K562 (cell line): ENCODE data around the gene COX4I2. TPM values are rescaled to one million over a fixed set of nuclear protein-coding genes. Genes with fewer than 3 reads are reported as not detected.

Source experiments
- ADNP ChIP-seq: fragments of 200-800 bp; sonication (Bioruptor generic); IDR thresholded peaks from 2 replicates; pipeline ENCODE4 v1.6.1; 2016; ENCODE audit warnings: missing genetic modification characterization, missing compliant biosample characterization
- CBFA2T3 ChIP-seq: fragments of 450-650 bp; IDR thresholded peaks from 2 replicates; pipeline ENCODE4 v1.6.1; 2017
- CSDE1 ChIP-seq, 2 experiments: fragments of 450-650 bp; IDR thresholded peaks; 2 replicates each; pipeline ENCODE4 v1.6.1; 2016; ENCODE audit warnings: mild to moderate bottlenecking in 1 of 2
- EGR1 ChIP-seq: fragments of 450-650 bp; conservative IDR thresholded peaks from 2 replicates; pipeline ENCODE4 v1.6.1; 2017; ENCODE audit warnings: mild to moderate bottlenecking
- EP300 ChIP-seq: IDR thresholded peaks from 2 replicates; pipeline ENCODE4 v1.6.1; 2012; ENCODE audit warnings: low read length, improper control_type of control experiment
- KAT7 ChIP-seq: sonication (generic); formaldehyde crosslinking; IDR thresholded peaks from 2 replicates; pipeline ENCODE4 v1.8.0; 2022; ENCODE audit warnings: missing genetic modification reagents, mild to moderate bottlenecking, borderline replicate concordance
- MCM5 ChIP-seq: fragments of 450-650 bp; IDR thresholded peaks from 2 replicates; pipeline ENCODE4 v1.6.1; 2016; ENCODE audit warnings: low read depth
- TBL1XR1 ChIP-seq, 2 experiments: IDR thresholded peaks; 2 replicates each; pipeline ENCODE4 v1.6.1; 2012; ENCODE audit warnings: improper control_type of control experiment in 2 of 2, low read length in 2 of 2, mild to moderate bottlenecking in 1 of 2
- TCF7 ChIP-seq: sonication (generic); IDR thresholded peaks from 2 replicates; pipeline ENCODE4 v1.6.1; 2016; ENCODE audit warnings: antibody characterized with exemption, borderline replicate concordance
- ZNF76 ChIP-seq: fragments of 250-450 bp; sonication (Bioruptor Pico); IDR thresholded peaks from 2 replicates; pipeline ENCODE4 v1.4.0; 2020; ENCODE audit warnings: mild to moderate bottlenecking, moderate library complexity, borderline replicate concordance
- polyA plus RNA-seq, 8 experiments: library from polyadenylated mRNA; depleted of rRNA in 4 of 8; stranded (reverse) in 5 of 8; unstranded in 3 of 8; fragments of >200 nt; fragmentation: Nextera tagmentation in 2 of 8; fragmentation: Illumina TruSeq in 1 of 8; extraction: Ambion mirVana in 2 of 8; extraction: Trizol in 1 of 8; gene quantifications; 2 replicates each; pipeline versions ENCODE4 v1.2.1 to v1.2.3, GENCODE V29; 2011 to 2014; ENCODE audit warnings: inconsistent platforms in 1 of 8, missing spikeins in 1 of 8
- total RNA-seq, 7 experiments: library from RNA; depleted of rRNA in 6 of 7; stranded (reverse); fragments of >200 nt in 6 of 7; fragmentation: Illumina TruSeq in 2 of 7; extraction: Trizol in 2 of 7; gene quantifications; 2 replicates each; pipeline versions ENCODE4 v1.2.1 to v1.2.3, GENCODE V29; 2011 to 2021; ENCODE audit warnings: low replicate concordance in 1 of 7
- TF ChIP-seq, protein P1 (sequence below): fragments of 250-450 bp; sonication (Bioruptor Pico); IDR thresholded peaks from 2 replicates; pipeline ENCODE4 v1.4.0; 2020; ENCODE audit warnings: mild to moderate bottlenecking
- TF ChIP-seq, protein P2 (sequence below), 2 experiments: fragments of 450-650 bp; conservative IDR thresholded peaks; 2 replicates each; pipeline ENCODE4 v1.6.1; 2017; ENCODE audit warnings: mild to moderate bottlenecking in 2 of 2, moderate library complexity in 2 of 2
- TF ChIP-seq, protein P3 (sequence below): sonication (generic); formaldehyde crosslinking; IDR thresholded peaks from 2 replicates; pipeline ENCODE4 v1.8.1; 2023; ENCODE audit warnings: missing genetic modification reagents, mild to moderate bottlenecking, borderline replicate concordance
- TF ChIP-seq, protein P4 (sequence below): fragments of 250-450 bp; sonication (Bioruptor Pico); IDR thresholded peaks from 2 replicates; pipeline ENCODE4 v1.5.1; 2021; ENCODE audit warnings: mild to moderate bottlenecking

Gene COX4I2
- total and polyA plus RNA-seq, 9 of the 15 experiments (the other 6 are each of a cell fraction or from before 2014, with no cell fraction given): not detected

DNA sequence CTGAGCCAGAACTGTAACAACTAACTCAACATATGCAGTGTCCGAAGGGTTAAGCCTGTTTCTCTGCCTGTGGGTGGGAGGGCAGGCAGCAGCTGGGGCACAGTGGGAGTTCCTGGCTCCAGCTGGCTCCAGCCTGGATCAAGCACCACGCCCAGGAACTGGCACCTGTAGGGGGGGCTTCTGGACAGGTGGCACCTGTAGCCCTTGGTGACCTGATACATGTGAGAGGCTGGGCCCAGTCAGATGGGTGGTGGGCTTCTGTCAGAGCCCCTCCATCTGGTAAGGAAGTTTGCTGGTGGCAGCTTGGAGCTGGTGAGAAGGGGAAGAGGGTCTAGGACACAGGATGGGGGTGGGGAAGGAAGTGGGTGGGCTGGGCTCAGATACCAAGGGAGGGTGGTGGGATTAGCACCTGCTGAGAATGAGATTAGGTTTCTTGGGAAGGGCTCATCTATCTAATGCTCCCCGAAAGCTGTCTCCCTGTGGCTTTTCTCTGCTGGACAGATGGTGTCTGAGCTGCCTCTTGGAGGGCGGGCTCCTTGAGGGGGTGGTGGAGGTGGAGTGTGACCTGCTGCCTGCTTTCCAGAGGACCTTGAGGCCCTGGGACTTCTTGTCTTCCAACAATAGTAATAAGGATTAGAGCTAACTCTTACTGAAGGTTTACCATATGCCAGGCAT is 56.4 kb downstream of the COX4I2 start (continued):
- TF ChIP-seq, protein P1, sequence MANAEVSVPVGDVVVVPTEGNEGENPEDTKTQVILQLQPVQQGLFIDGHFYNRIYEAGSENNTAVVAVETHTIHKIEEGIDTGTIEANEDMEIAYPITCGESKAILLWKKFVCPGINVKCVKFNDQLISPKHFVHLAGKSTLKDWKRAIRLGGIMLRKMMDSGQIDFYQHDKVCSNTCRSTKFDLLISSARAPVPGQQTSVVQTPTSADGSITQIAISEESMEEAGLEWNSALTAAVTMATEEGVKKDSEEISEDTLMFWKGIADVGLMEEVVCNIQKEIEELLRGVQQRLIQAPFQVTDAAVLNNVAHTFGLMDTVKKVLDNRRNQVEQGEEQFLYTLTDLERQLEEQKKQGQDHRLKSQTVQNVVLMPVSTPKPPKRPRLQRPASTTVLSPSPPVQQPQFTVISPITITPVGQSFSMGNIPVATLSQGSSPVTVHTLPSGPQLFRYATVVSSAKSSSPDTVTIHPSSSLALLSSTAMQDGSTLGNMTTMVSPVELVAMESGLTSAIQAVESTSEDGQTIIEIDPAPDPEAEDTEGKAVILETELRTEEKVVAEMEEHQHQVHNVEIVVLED (CRISPR knock-in tag): no peak
- TF ChIP-seq ADNP (tag) (no peak), CSDE1 (IDR thresholded peaks at IDR 0.05) (no peak), ZNF76 (CRISPR knock-in tag) (no peak), KAT7 (CRISPR knock-in tag) (no peak), TBL1XR1 (IDR thresholded peaks at IDR 0.05; ENCODE audit: low read length in 2 of 2) (no peak), EP300 (peak; percentile 42; the same call in 1 of the 2 replicates), EGR1 (peak; percentile 75), MCM5 (no peak), TCF7 (no peak), CBFA2T3 (peak; percentile 69)
- TF ChIP-seq, protein P2, sequence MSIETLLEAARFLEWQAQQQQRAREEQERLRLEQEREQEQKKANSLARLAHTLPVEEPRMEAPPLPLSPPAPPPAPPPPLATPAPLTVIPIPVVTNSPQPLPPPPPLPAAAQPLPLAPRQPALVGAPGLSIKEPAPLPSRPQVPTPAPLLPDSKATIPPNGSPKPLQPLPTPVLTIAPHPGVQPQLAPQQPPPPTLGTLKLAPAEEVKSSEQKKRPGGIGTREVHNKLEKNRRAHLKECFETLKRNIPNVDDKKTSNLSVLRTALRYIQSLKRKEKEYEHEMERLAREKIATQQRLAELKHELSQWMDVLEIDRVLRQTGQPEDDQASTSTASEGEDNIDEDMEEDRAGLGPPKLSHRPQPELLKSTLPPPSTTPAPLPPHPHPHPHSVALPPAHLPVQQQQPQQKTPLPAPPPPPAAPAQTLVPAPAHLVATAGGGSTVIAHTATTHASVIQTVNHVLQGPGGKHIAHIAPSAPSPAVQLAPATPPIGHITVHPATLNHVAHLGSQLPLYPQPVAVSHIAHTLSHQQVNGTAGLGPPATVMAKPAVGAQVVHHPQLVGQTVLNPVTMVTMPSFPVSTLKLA (conservative IDR thresholded peaks at IDR 0.05): no peak
- TF ChIP-seq, protein P3, sequence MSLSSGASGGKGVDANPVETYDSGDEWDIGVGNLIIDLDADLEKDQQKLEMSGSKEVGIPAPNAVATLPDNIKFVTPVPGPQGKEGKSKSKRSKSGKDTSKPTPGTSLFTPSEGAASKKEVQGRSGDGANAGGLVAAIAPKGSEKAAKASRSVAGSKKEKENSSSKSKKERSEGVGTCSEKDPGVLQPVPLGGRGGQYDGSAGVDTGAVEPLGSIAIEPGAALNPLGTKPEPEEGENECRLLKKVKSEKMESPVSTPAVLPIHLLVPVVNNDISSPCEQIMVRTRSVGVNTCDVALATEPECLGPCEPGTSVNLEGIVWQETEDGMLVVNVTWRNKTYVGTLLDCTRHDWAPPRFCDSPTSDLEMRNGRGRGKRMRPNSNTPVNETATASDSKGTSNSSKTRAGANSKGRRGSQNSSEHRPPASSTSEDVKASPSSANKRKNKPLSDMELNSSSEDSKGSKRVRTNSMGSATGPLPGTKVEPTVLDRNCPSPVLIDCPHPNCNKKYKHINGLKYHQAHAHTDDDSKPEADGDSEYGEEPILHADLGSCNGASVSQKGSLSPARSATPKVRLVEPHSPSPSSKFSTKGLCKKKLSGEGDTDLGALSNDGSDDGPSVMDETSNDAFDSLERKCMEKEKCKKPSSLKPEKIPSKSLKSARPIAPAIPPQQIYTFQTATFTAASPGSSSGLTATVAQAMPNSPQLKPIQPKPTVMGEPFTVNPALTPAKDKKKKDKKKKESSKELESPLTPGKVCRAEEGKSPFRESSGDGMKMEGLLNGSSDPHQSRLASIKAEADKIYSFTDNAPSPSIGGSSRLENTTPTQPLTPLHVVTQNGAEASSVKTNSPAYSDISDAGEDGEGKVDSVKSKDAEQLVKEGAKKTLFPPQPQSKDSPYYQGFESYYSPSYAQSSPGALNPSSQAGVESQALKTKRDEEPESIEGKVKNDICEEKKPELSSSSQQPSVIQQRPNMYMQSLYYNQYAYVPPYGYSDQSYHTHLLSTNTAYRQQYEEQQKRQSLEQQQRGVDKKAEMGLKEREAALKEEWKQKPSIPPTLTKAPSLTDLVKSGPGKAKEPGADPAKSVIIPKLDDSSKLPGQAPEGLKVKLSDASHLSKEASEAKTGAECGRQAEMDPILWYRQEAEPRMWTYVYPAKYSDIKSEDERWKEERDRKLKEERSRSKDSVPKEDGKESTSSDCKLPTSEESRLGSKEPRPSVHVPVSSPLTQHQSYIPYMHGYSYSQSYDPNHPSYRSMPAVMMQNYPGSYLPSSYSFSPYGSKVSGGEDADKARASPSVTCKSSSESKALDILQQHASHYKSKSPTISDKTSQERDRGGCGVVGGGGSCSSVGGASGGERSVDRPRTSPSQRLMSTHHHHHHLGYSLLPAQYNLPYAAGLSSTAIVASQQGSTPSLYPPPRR (CRISPR knock-in tag): no peak
- TF ChIP-seq, protein P4, sequence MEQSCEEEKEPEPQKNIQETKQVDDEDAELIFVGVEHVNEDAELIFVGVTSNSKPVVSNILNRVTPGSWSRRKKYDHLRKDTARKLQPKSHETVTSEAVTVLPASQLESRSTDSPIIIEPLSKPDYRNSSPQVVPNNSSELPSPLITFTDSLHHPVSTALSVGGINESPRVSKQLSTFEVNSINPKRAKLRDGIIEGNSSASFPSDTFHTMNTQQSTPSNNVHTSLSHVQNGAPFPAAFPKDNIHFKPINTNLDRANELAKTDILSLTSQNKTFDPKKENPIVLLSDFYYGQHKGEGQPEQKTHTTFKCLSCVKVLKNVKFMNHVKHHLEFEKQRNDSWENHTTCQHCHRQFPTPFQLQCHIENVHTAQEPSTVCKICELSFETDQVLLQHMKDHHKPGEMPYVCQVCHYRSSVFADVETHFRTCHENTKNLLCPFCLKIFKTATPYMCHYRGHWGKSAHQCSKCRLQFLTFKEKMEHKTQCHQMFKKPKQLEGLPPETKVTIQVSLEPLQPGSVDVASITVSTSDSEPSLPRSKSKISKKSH: no peak
